HepG2 (cell line): ENCODE results near the gene ZNF385B. TPM values are rescaled to one million over a fixed set of nuclear protein-coding genes. Genes with fewer than 3 reads are reported as not detected.
A peak's percentile ranks its signal among the peaks of the same experiment; 100 is the strongest.

Experiments used
- ATAC-seq: fragments of 200-7000 bp; cut with Tn5 transposase; 3 replicates; pipeline ENCODE4 v1.9.1; 2020; ENCODE audit warnings: mild to moderate bottlenecking, moderate library complexity
- BruUV-seq: library from RNA; stranded (reverse); fragments of 400-500 nt; replicated peaks from 2 replicates; lab custom pipeline; 2021; lab: Mats Ljungman, UMichigan
- CTCF ChIA-PET: fragments of 300-600 bp; formaldehyde crosslinking; extraction: SDS; loops from one replicate; lab custom pipeline; 2021; ENCODE audit warnings: low total read pairs, inconsistent platforms, low intra/inter-chr PET ratio; lab: Yijun Ruan, JAX
- POLR2A ChIA-PET: fragments of 350-600 bp; sonication (Branson Sonifier 250); formaldehyde crosslinking; loops from one replicate; lab custom pipeline; 2020; ENCODE audit warnings: antibody characterized with exemption, inconsistent platforms; lab: Yijun Ruan, JAX
- DNase-seq: peaks from one replicate; pipeline ENCODE4 v3.0.0-alpha.2; 2015; ENCODE audit warnings: low spot score
- FAIRE-seq: peaks from 3 replicates; lab custom pipeline; 2011; peaks lifted over from hg19 to GRCh38; lab: Jason Lieb, UNC
- H2AFZ ChIP-seq: one replicate; pipeline ENCODE4 v1.6.1; 2011; ENCODE audit warnings: low read length, inconsistent platforms
- H3K27ac ChIP-seq: fragments of 300-600 bp; 3 replicates; pipeline ENCODE4 v1.8.0; 2011; ENCODE audit warnings: mixed run types, mild to moderate bottlenecking, mixed read lengths, low read length, inconsistent platforms; ENCODE audit not compliant: insufficient read depth; ENCODE audit errors: extremely low read length
- H3K27me3 ChIP-seq, 2 experiments: fragments of 200-600 bp in 1 of 2; 2 replicates in 1 of 2; 3 replicates in 1 of 2; pipeline versions ENCODE4 v1.6.0 to v1.8.0; 2011; ENCODE audit warnings: low read length in 2 of 2, mild to moderate bottlenecking in 2 of 2, moderate library complexity in 2 of 2, inconsistent platforms in 1 of 2; ENCODE audit not compliant: insufficient read depth in 2 of 2, control insufficient read depth in 1 of 2
- H3K36me3 ChIP-seq, 2 experiments: fragments of 200-600 bp in 1 of 2; replicated peaks in 1 of 2; 2 replicates in 1 of 2; 3 replicates in 1 of 2; pipeline versions ENCODE4 v1.5.1 to v1.8.0; 2011; ENCODE audit warnings: low read length in 2 of 2, inconsistent platforms in 1 of 2; ENCODE audit not compliant: insufficient read depth in 2 of 2, control insufficient read depth in 1 of 2
- H3K4me1 ChIP-seq: 2 replicates; pipeline ENCODE4 v1.5.1; 2012; ENCODE audit warnings: low read length, inconsistent platforms; ENCODE audit not compliant: insufficient read depth
- H3K4me2 ChIP-seq: 2 replicates; pipeline ENCODE4 v1.6.0; 2011; ENCODE audit warnings: low read depth, low read length, inconsistent platforms
- H3K4me3 ChIP-seq, 3 experiments: fragments of 200-600 bp in 1 of 3; sonication (generic), shearing (Covaris generic) in 1 of 3; replicated peaks in 1 of 3; 2 replicates each; pipeline ENCODE4 v1.5.1; 2011 to 2016; ENCODE audit warnings: low read length in 3 of 3, inconsistent platforms in 2 of 3, low read depth in 2 of 3, mild to moderate bottlenecking in 2 of 3, control low read depth in 1 of 3, mixed read lengths in 1 of 3; ENCODE audit not compliant: insufficient read depth in 1 of 3
- H3K79me2 ChIP-seq: one replicate; pipeline ENCODE4 v1.6.1; 2011; ENCODE audit warnings: low read length, inconsistent platforms; ENCODE audit not compliant: insufficient read depth
- H3K9ac ChIP-seq: 2 replicates; pipeline ENCODE4 v1.6.0; 2011; ENCODE audit warnings: mild to moderate bottlenecking, low read depth, low read length, inconsistent platforms; ENCODE audit not compliant: insufficient read depth
- H3K9me3 ChIP-seq: 2 replicates; pipeline ENCODE4 v1.5.1; 2012; ENCODE audit warnings: mild to moderate bottlenecking, low read length
- H4K20me1 ChIP-seq: 2 replicates; pipeline ENCODE4 v1.6.0; 2011; ENCODE audit warnings: inconsistent platforms, mild to moderate bottlenecking, low read length, moderate library complexity; ENCODE audit not compliant: insufficient read depth
- AHR ChIP-seq: IDR thresholded peaks from 2 replicates; pipeline ENCODE4 v1.6.1; 2018; ENCODE audit warnings: missing genetic modification reagents, missing compliant biosample characterization
- CEBPB ChIP-seq: IDR thresholded peaks from 2 replicates; pipeline ENCODE4 v1.6.1; 2011; ENCODE audit warnings: low read depth, low read length, improper control_type of control experiment, borderline replicate concordance
- ZBTB34 ChIP-seq: sonication (generic); formaldehyde crosslinking; IDR thresholded peaks from 2 replicates; pipeline ENCODE4 v1.8.0; 2022; ENCODE audit warnings: mild to moderate bottlenecking, missing genetic modification reagents
- ZNF138 ChIP-seq: sonication (generic); formaldehyde crosslinking; IDR thresholded peaks from 2 replicates; pipeline ENCODE4 v1.5.0; 2020; ENCODE audit warnings: mild to moderate bottlenecking, low read depth, missing genetic modification reagents
- ZNF788 ChIP-seq: sonication (generic); formaldehyde crosslinking; IDR thresholded peaks from 2 replicates; pipeline ENCODE4 v1.5.0; 2020; ENCODE audit warnings: mild to moderate bottlenecking, missing genetic modification reagents, borderline replicate concordance
- WGBS: methylation state at CpG from one replicate; pipeline ENCODE4 v1.1.6; 2017; ENCODE audit warnings: low lambda C conversion rate; 5-methylcytosine and 5-hydroxymethylcytosine counted together
- in situ Hi-C: cut with HindIII; loops from 2 replicates; pipeline ENCODE4 v1.10.0; 2017; ENCODE audit warnings: low pct_unique_long_range_greater_than_20kb; ENCODE audit not compliant: extremely low pct_ligation_motif_present
- intact Hi-C: fragments of 100-400 bp; cut with micrococcal nuclease; formaldehyde crosslinking; loops from one replicate; pipeline ENCODE4 v1.10.0; 2022; ENCODE audit not compliant: unreplicated experiment
- polyA plus RNA-seq, 8 experiments: library from polyadenylated mRNA; depleted of rRNA in 3 of 8; stranded (reverse) in 7 of 8; unstranded in 1 of 8; fragments of >200 nt; fragmentation: Illumina TruSeq in 4 of 8; extraction: Trizol in 4 of 8; gene quantifications; 2 replicates each; pipeline versions ENCODE4 v1.2.1 to v1.2.3, GENCODE V29; 2011 to 2016; ENCODE audit warnings: low read depth in 4 of 8, missing spikeins in 1 of 8, mixed read lengths in 1 of 8; ENCODE audit not compliant: insufficient read depth in 1 of 8
- total RNA-seq, 5 experiments: library from RNA; depleted of rRNA; stranded (reverse); fragments of >200 nt; fragmentation: Illumina TruSeq; extraction: Trizol; gene quantifications; 2 replicates each; pipeline ENCODE4 v1.2.3, GENCODE V29; 2016; ENCODE audit warnings: low read depth in 1 of 5
- TF ChIP-seq, protein P1 (sequence below): sonication (generic); formaldehyde crosslinking; IDR thresholded peaks from 2 replicates; pipeline ENCODE4 v1.4.0; 2020; ENCODE audit warnings: missing genetic modification reagents

ZNF385B gene
- total and polyA plus RNA-seq, 2 of the 13 experiments (the other 11 are each of a cell fraction or from before 2014, with no cell fraction given): 3.3 to 6.7 TPM

DNA sequence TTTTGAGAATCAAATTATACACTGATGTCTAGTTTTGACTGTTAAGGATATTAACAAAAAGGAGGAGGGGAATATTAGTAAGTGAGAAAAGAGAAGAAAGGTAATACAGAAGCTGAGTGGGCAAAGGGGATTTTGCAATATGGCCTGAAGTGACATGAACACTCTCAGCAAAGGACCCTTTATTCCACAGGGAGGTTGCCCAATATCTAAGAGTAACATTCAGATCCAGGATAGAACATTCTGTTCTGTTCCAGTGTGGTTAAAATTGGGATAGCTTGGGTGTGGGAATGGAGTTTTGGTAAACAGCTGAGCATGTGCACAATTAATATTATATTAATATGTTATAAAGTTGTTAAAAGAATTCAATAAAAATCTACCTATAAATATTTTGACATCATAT, 120.1 kb downstream of the ZNF385B start:
- Histone ChIP-seq H3K27me3 (no peaks in the 10 kb centered on the region), H4K20me1 (no peaks in the 10 kb centered on the region), H3K9ac (no peak overlapping the region), H3K27ac (no peak overlapping the region), H3K79me2 (no peaks in the 10 kb centered on the region), H3K9me3 (no peaks in the 10 kb centered on the region), H3K4me2 (no peak overlapping the region), H3K4me3 (no peak overlapping the region), H3K4me1 (no peaks in the 10 kb centered on the region), H3K36me3 (no peaks in the 10 kb centered on the region), H2AFZ (no peak overlapping the region)
- FAIRE-seq: no peak
- ChIA-PET CTCF (no interaction called here), POLR2A (no interaction called here)
- intact Hi-C loops (no loop called here), in situ Hi-C loops (no loop called here)
- TF ChIP-seq CEBPB: 0 out of 2 replicates have a peak, but pooled peaks have one; percentile 5
- TF ChIP-seq, protein P1, sequence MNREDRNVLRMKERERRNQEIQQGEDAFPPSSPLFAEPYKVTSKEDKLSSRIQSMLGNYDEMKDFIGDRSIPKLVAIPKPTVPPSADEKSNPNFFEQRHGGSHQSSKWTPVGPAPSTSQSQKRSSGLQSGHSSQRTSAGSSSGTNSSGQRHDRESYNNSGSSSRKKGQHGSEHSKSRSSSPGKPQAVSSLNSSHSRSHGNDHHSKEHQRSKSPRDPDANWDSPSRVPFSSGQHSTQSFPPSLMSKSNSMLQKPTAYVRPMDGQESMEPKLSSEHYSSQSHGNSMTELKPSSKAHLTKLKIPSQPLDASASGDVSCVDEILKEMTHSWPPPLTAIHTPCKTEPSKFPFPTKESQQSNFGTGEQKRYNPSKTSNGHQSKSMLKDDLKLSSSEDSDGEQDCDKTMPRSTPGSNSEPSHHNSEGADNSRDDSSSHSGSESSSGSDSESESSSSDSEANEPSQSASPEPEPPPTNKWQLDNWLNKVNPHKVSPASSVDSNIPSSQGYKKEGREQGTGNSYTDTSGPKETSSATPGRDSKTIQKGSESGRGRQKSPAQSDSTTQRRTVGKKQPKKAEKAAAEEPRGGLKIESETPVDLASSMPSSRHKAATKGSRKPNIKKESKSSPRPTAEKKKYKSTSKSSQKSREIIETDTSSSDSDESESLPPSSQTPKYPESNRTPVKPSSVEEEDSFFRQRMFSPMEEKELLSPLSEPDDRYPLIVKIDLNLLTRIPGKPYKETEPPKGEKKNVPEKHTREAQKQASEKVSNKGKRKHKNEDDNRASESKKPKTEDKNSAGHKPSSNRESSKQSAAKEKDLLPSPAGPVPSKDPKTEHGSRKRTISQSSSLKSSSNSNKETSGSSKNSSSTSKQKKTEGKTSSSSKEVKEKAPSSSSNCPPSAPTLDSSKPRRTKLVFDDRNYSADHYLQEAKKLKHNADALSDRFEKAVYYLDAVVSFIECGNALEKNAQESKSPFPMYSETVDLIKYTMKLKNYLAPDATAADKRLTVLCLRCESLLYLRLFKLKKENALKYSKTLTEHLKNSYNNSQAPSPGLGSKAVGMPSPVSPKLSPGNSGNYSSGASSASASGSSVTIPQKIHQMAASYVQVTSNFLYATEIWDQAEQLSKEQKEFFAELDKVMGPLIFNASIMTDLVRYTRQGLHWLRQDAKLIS (CRISPR knock-in tag): no peak
- no peak for DNase-seq
- no peak for ATAC-seq
- no TSS peak for BruUV-seq

GRCh38 chr2:179729966-179730365, 131.4 kb downstream of the ZNF385B start:
- intact Hi-C loops: no loop called here
- no peak for ATAC-seq

More at GRCh38 chr2:179729966-179730365, 131.4 kb downstream of the ZNF385B start:
- Histone ChIP-seq H3K9me3 (no peaks in the 10 kb centered on the region), H3K36me3 (no peaks in the 10 kb centered on the region), H3K9ac (no peak overlapping the region), H3K79me2 (no peaks in the 10 kb centered on the region), H3K4me1 (no peaks in the 10 kb centered on the region), H3K4me2 (no peak overlapping the region), H3K4me3 (no peak overlapping the region), H3K27me3 (peaks cover 0 to 11% of the 10 kb centered on the region in 2 experiments; a peak in 1 of 5 replicates), H2AFZ (no peak overlapping the region), H3K27ac (no peak overlapping the region), H4K20me1 (no peaks in the 10 kb centered on the region)
- 5% methylated on average over 1 of the region's 1 CpG for WGBS
- ChIA-PET CTCF (no interaction called here), POLR2A (no interaction called here)
- FAIRE-seq (no peak), DNase-seq (no peak)
- in situ Hi-C loops: no loop called here
- TF ChIP-seq ZNF788 (CRISPR knock-in tag): no peak
- TF ChIP-seq ZBTB34 (CRISPR knock-in tag): no peak
- TF ChIP-seq ZNF138: no peak
- no peak for TF ChIP-seq AHR (CRISPR knock-in tag)
- BruUV-seq: no TSS peak
